ENCODE results near the gene STRIP2.

GRCh38 chr7:129390314-129390713 is 43.9 kb upstream of the STRIP2 start:
- TF ChIP-seq, protein P1, sequence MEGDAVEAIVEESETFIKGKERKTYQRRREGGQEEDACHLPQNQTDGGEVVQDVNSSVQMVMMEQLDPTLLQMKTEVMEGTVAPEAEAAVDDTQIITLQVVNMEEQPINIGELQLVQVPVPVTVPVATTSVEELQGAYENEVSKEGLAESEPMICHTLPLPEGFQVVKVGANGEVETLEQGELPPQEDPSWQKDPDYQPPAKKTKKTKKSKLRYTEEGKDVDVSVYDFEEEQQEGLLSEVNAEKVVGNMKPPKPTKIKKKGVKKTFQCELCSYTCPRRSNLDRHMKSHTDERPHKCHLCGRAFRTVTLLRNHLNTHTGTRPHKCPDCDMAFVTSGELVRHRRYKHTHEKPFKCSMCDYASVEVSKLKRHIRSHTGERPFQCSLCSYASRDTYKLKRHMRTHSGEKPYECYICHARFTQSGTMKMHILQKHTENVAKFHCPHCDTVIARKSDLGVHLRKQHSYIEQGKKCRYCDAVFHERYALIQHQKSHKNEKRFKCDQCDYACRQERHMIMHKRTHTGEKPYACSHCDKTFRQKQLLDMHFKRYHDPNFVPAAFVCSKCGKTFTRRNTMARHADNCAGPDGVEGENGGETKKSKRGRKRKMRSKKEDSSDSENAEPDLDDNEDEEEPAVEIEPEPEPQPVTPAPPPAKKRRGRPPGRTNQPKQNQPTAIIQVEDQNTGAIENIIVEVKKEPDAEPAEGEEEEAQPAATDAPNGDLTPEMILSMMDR (IDR thresholded peaks at IDR 0.05) = no peak
- TF ChIP-seq POLR2A (IDR thresholded peaks at IDR 0.05) = no peak
